Hair follicle dermal papilla cell (primary cell): ENCODE measurements around the gene TUSC1. TPM values are rescaled to one million over a fixed set of nuclear protein-coding genes. Genes with fewer than 3 reads are reported as not detected.

Experiments
- total RNA-seq: library from RNA; depleted of rRNA; stranded (reverse); fragments of >200 nt; gene quantifications from 2 replicates; pipeline ENCODE4 v1.2.3, GENCODE V29; 2012

Gene TUSC1
- 24.5 and 30.7 TPM in 2 replicates for total RNA-seq

DNA sequence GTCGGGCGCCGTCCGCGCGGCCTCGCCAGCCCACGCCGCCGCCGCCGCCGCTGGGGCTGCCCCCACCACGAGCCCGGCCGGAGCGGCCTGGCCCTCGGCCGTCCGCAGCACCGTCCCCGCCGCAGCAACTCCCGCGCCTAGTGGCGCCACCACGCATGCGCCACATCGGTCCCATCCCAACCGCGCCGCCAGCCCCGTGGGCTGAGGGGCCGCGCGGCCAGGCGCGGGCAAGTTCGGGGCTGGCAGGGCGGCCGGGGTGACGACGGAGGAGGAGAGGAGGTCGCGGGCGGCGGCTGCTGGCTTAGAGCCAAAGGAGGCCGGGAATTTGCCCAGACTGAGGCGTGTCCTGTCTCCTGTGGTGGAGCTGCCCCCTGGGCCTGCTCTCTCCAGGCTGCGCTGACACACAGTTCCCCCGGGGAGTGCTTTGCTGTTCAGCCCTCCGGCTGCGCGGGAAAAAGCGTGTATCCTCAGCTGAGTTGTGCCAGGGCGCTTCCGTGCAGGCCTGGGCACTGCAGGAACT lies at the start of gene TUSC1:
Gene TUSC1 (minus strand): TSS at position 298 of the 520 bp plus-strand sequence. CDS start 132 bp downstream, at position 166.

